HCT116 (cell line): ENCODE measurements around the gene HUNK. TPM values are rescaled to one million over a fixed set of nuclear protein-coding genes. Genes with fewer than 3 reads are reported as not detected.

ENCODE experiments used
- ATAC-seq: fragments of 200-7000 bp; cut with Tn5 transposase; 2 replicates; pipeline ENCODE4 v1.9.1; 2020; ENCODE audit warnings: mild to moderate bottlenecking, moderate library complexity
- BruUV-seq: library from RNA; stranded (reverse); fragments of 400-500 nt; replicated peaks from 2 replicates; lab custom pipeline; 2021; lab: Mats Ljungman, UMichigan
- CTCF ChIA-PET: fragments of 300-600 bp; sonication (Branson Sonifier 250); formaldehyde crosslinking; loops from one replicate; lab custom pipeline; 2021; ENCODE audit warnings: antibody characterized with exemption; lab: Charles Lee
- POLR2A ChIA-PET: fragments of 300-600, 350-600 bp; sonication (Branson Sonifier 250); formaldehyde crosslinking; loops from one replicate; lab custom pipeline; 2021; ENCODE audit warnings: antibody characterized with exemption; lab: Charles Lee
- RAD21 ChIA-PET, 2 experiments: fragments of 300-600 bp; sonication (Branson Sonifier 250); formaldehyde crosslinking; loops; one replicate each; lab custom pipeline; 2023; ENCODE audit warnings: low total read pairs in 2 of 2; ENCODE audit not compliant: uncharacterized antibody in 2 of 2, unreplicated experiment in 2 of 2, low non-redundant PET in 1 of 2; lab: Charles Lee
- DNase-seq: peaks from one replicate; pipeline ENCODE4 v3.0.0-alpha.2; 2010; ENCODE audit warnings: low read depth, low spot score
- H2AFZ ChIP-seq: fragments of 200-600 bp; shearing (Covaris generic), sonication (generic); 2 replicates; pipeline ENCODE4 v1.6.1; 2017; ENCODE audit warnings: low read depth, mixed run types, mixed read lengths, antibody characterized with exemption, low read length; ENCODE audit not compliant: poor library complexity, severe bottlenecking
- H3K27ac ChIP-seq: 2 replicates; pipeline ENCODE4 v1.5.1; 2012; ENCODE audit warnings: low read depth, low read length
- H3K27me3 ChIP-seq: fragments of 200-600 bp; sonication (generic); 2 replicates; pipeline ENCODE4 v1.6.1; 2016; ENCODE audit warnings: mixed run types, low read length, mixed read lengths; ENCODE audit not compliant: insufficient read depth
- H3K36me3 ChIP-seq, 2 experiments: fragments of 200-500 bp in 1 of 2; fragments of 200-600 bp in 1 of 2; sonication (Bioruptor generic) in 1 of 2; sonication (generic) in 1 of 2; 2 replicates each; pipeline versions ENCODE4 v1.5.1 to v1.6.1; 2014 to 2016; ENCODE audit warnings: low read length in 2 of 2, inconsistent platforms in 1 of 2, mixed read lengths in 1 of 2, mixed run types in 1 of 2; ENCODE audit not compliant: insufficient read depth in 2 of 2, control insufficient read depth in 1 of 2
- H3K4me1 ChIP-seq, 2 experiments: fragments of 200-600 bp in 1 of 2; sonication (generic) in 1 of 2; 2 replicates each; pipeline versions ENCODE4 v1.5.1 to v1.6.1; 2012 to 2017; ENCODE audit warnings: low read length in 2 of 2, inconsistent platforms in 1 of 2, mild to moderate bottlenecking in 1 of 2, mixed read lengths in 1 of 2, mixed run types in 1 of 2, moderate library complexity in 1 of 2; ENCODE audit not compliant: insufficient read depth in 2 of 2, control insufficient read depth in 1 of 2
- H3K4me2 ChIP-seq: fragments of 200-600 bp; sonication (generic); 2 replicates; pipeline ENCODE4 v1.6.1; 2017; ENCODE audit warnings: mixed run types, low read length, mixed read lengths
- H3K4me3 ChIP-seq, 2 experiments: fragments of 200-600 bp in 1 of 2; sonication (generic) in 1 of 2; replicated peaks in 1 of 2; 2 replicates each; pipeline ENCODE4 v1.5.1; 2011 to 2016; ENCODE audit warnings: low read length in 2 of 2, control low read depth in 1 of 2, low read depth in 1 of 2, mild to moderate bottlenecking in 1 of 2, mixed read lengths in 1 of 2, mixed run types in 1 of 2
- H3K79me2 ChIP-seq: fragments of 200-600 bp; sonication (generic); 2 replicates; pipeline ENCODE4 v1.6.1; 2017; ENCODE audit warnings: mild to moderate bottlenecking, mixed run types, low read length, moderate library complexity, mixed read lengths; ENCODE audit not compliant: insufficient read depth
- H3K9ac ChIP-seq: fragments of 200-600 bp; sonication (generic); 2 replicates; pipeline ENCODE4 v1.6.1; 2016; ENCODE audit warnings: low read length, mixed read lengths
- H3K9me2 ChIP-seq: fragments of 200-600 bp; sonication (generic), shearing (Covaris generic); 2 replicates; pipeline ENCODE4 v1.6.1; 2017; ENCODE audit warnings: mixed run types, mild to moderate bottlenecking, moderate library complexity; ENCODE audit not compliant: insufficient read depth
- H3K9me3 ChIP-seq, 2 experiments: fragments of 200-500 bp in 1 of 2; fragments of 200-600 bp in 1 of 2; sonication (Bioruptor generic) in 1 of 2; sonication (generic) in 1 of 2; 2 replicates each; pipeline ENCODE4 v1.6.1; 2014 to 2017; ENCODE audit warnings: low read length in 2 of 2, mixed read lengths in 2 of 2, inconsistent platforms in 1 of 2, low read depth in 1 of 2, mild to moderate bottlenecking in 1 of 2, mixed run types in 1 of 2, moderate library complexity in 1 of 2; ENCODE audit not compliant: control insufficient read depth in 1 of 2, insufficient read depth in 1 of 2
- H4K20me1 ChIP-seq: fragments of 200-600 bp; sonication (generic), shearing (Covaris generic); 2 replicates; pipeline ENCODE4 v1.6.1; 2017; ENCODE audit warnings: mixed run types, mild to moderate bottlenecking, moderate library complexity; ENCODE audit not compliant: insufficient read depth
- CBX3 ChIP-seq: IDR thresholded peaks from 2 replicates; pipeline ENCODE4 v1.6.1; 2012; ENCODE audit warnings: low read depth
- CEBPB ChIP-seq: IDR thresholded peaks from 2 replicates; pipeline ENCODE4 v1.6.1; 2012; ENCODE audit warnings: low read depth
- EGR1 ChIP-seq: IDR thresholded peaks from 2 replicates; pipeline ENCODE4 v1.6.1; 2012; ENCODE audit warnings: low read depth
- ELF1 ChIP-seq: IDR thresholded peaks from 2 replicates; pipeline ENCODE4 v1.6.1; 2012; ENCODE audit warnings: low read depth, borderline replicate concordance
- EZH2 ChIP-seq: fragments of 200-600 bp; sonication (generic); IDR thresholded peaks from 2 replicates; pipeline ENCODE4 v1.6.1; 2017; ENCODE audit warnings: antibody characterized with exemption, mixed run types
- EZH2phosphoT487 ChIP-seq: fragments of 200-600 bp; IDR thresholded peaks from 2 replicates; pipeline ENCODE4 v1.6.1; 2018; ENCODE audit warnings: antibody characterized with exemption, borderline replicate concordance
- JUND ChIP-seq: IDR thresholded peaks from 2 replicates; pipeline ENCODE4 v1.6.1; 2012
- MAX ChIP-seq: IDR thresholded peaks from 2 replicates; pipeline ENCODE4 v1.6.1; 2012
- POLR2AphosphoS5 ChIP-seq: IDR thresholded peaks from 2 replicates; pipeline ENCODE4 v1.6.1; 2011; ENCODE audit warnings: mild to moderate bottlenecking, low read depth, low read length, moderate library complexity
- REST ChIP-seq: IDR thresholded peaks from 2 replicates; pipeline ENCODE4 v1.6.1; 2012; ENCODE audit warnings: low read depth
- SIN3A ChIP-seq: IDR thresholded peaks from 2 replicates; pipeline ENCODE4 v1.6.1; 2012; ENCODE audit warnings: low read depth
- SRF ChIP-seq: IDR thresholded peaks from 2 replicates; pipeline ENCODE4 v1.6.1; 2012; ENCODE audit warnings: low read depth
- YY1 ChIP-seq: IDR thresholded peaks from 2 replicates; pipeline ENCODE4 v1.6.1; 2011; ENCODE audit warnings: low read length, low read depth, moderate library complexity, mild to moderate bottlenecking; ENCODE audit not compliant: insufficient replicate concordance; ENCODE audit errors: extremely low read depth
- ZBTB33 ChIP-seq: IDR thresholded peaks from 2 replicates; pipeline ENCODE4 v1.6.1; 2011; ENCODE audit warnings: mild to moderate bottlenecking, low read length, moderate library complexity; ENCODE audit not compliant: insufficient replicate concordance; ENCODE audit errors: extremely low read depth
- ZFX ChIP-seq: fragments of 450-650 bp; IDR thresholded peaks from 2 replicates; pipeline ENCODE4 v1.6.1; 2017
- ZNF274 ChIP-seq: fragments of 200-500 bp; sonication (Bioruptor generic); IDR thresholded peaks from 2 replicates; pipeline ENCODE4 v1.6.1; 2014; ENCODE audit warnings: mild to moderate bottlenecking, low read depth, low read length, inconsistent platforms
- intact Hi-C: fragments of 100-400 bp; cut with micrococcal nuclease; formaldehyde crosslinking; loops from 2 replicates; pipeline ENCODE4 v1.10.0; 2022
- total RNA-seq: library from RNA; stranded (reverse); gene quantifications from one replicate; pipeline ENCODE4 v1.2.1, GENCODE V29; 2021; ENCODE audit not compliant: unreplicated experiment
- TF ChIP-seq, protein P1 (sequence below), 3 experiments: fragments of 200-600 bp in 1 of 3; sonication (generic) in 1 of 3; IDR thresholded peaks in 2 of 3; conservative IDR thresholded peaks in 1 of 3; 2 replicates each; pipeline ENCODE4 v1.5.1; 2012 to 2017; ENCODE audit warnings: low read depth in 2 of 3, low read length in 2 of 3, antibody characterized with exemption in 1 of 3, borderline replicate concordance in 1 of 3, control low read depth in 1 of 3, mild to moderate bottlenecking in 1 of 3, mixed read lengths in 1 of 3, mixed run types in 1 of 3, moderate library complexity in 1 of 3; ENCODE audit not compliant: insufficient read depth in 1 of 3

The HUNK gene
- total RNA-seq, 1 experiment from 2014 or later = not detected

- Histone ChIP-seq H3K4me3 (no peak overlapping the region), H3K27me3 (peaks cover 31% of the 10 kb centered on the region), H3K27ac (no peak overlapping the region), H3K79me2 (no peaks in the 10 kb centered on the region), H3K4me2 (no peak overlapping the region)
- POLR2A ChIA-PET = no interaction called here
- no peak for DNase-seq
- intact Hi-C loops = no loop called here
- TF ChIP-seq JUND (no peak), REST (no peak), ZBTB33 (no peak), SIN3A (no peak), YY1 (no peak), CEBPB (no peak), ZNF274 (no peak), EZH2phosphoT487 (no peak), ZFX (no peak), EZH2 (no peak), SRF (no peak), POLR2AphosphoS5 (no peak), ELF1 (no peak), CBX3 (no peak), EGR1 (no peak), MAX (no peak)
- TF ChIP-seq, protein P1, sequence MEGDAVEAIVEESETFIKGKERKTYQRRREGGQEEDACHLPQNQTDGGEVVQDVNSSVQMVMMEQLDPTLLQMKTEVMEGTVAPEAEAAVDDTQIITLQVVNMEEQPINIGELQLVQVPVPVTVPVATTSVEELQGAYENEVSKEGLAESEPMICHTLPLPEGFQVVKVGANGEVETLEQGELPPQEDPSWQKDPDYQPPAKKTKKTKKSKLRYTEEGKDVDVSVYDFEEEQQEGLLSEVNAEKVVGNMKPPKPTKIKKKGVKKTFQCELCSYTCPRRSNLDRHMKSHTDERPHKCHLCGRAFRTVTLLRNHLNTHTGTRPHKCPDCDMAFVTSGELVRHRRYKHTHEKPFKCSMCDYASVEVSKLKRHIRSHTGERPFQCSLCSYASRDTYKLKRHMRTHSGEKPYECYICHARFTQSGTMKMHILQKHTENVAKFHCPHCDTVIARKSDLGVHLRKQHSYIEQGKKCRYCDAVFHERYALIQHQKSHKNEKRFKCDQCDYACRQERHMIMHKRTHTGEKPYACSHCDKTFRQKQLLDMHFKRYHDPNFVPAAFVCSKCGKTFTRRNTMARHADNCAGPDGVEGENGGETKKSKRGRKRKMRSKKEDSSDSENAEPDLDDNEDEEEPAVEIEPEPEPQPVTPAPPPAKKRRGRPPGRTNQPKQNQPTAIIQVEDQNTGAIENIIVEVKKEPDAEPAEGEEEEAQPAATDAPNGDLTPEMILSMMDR (IDR thresholded peaks at IDR 0.05 in 2 of 3, conservative IDR thresholded peaks at IDR 0.05 in 1 of 3; ENCODE audit: borderline replicate concordance in 1 of 3, insufficient read depth in 1 of 3, low read depth in 2 of 3, low read length in 2 of 3) = no peak
- TF ChIP-seq, all 23 proteins: peak for 0
- no peaks in the 10 kb centered on the region for H3K4me1 ChIP-seq
- no peaks in the 10 kb centered on the region for H3K36me3 ChIP-seq
- RAD21 ChIA-PET = no interaction called here
- no peaks in the 10 kb centered on the region for H4K20me1 ChIP-seq
- CTCF ChIA-PET = interaction anchor here (0.6 kb wide), 1 partner anchor 22 kb away, joined by 4 read pairs; no protein-coding TSS in a partner anchor
- no peak overlapping the region for H3K9ac ChIP-seq
- no peak for ATAC-seq
- H2AFZ ChIP-seq = no peak overlapping the region
- H3K9me2 ChIP-seq = no peaks in the 10 kb centered on the region
- H3K9me3 ChIP-seq = no peaks in the 10 kb centered on the region
- BruUV-seq = no TSS peak
These were observed 39.7 kb downstream of the HUNK start for GRCh38 chr21:31912501-31912900.
